HEK293 (cell line): ENCODE data around the gene BACH1.

Source experiments
- CTCF ChIA-PET: fragments of 350-600 bp; formaldehyde crosslinking; extraction: SDS; loops from one replicate; lab custom pipeline; 2021; ENCODE audit warnings: antibody characterized with exemption; lab: Yijun Ruan, JAX
- POLR2A ChIA-PET: fragments of 300-600 bp; formaldehyde crosslinking; extraction: SDS; loops from one replicate; lab custom pipeline; 2020; ENCODE audit warnings: antibody characterized with exemption, inconsistent platforms; lab: Yijun Ruan, JAX
- H3K27ac ChIP-seq: fragments of 200-500 bp; sonication (Bioruptor generic); 2 replicates; pipeline ENCODE4 v1.5.1; 2014; ENCODE audit warnings: low read depth, low read length, control low read depth, inconsistent platforms; ENCODE audit errors: extremely low read depth
- H3K36me3 ChIP-seq, 2 experiments: fragments of 200-500 bp in 1 of 2; sonication (Bioruptor generic) in 1 of 2; 1 replicate in 1 of 2; 2 replicates in 1 of 2; pipeline ENCODE4 v1.5.1; 2014 to 2017; ENCODE audit warnings: inconsistent platforms in 2 of 2, low read length in 2 of 2; ENCODE audit not compliant: control insufficient read depth in 2 of 2, insufficient read depth in 1 of 2
- H3K4me1 ChIP-seq: fragments of 200-500 bp; sonication (Bioruptor generic); 2 replicates; pipeline ENCODE4 v1.5.1; 2014; ENCODE audit warnings: mild to moderate bottlenecking, low read length, inconsistent platforms; ENCODE audit not compliant: control insufficient read depth, insufficient read depth
- H3K4me3 ChIP-seq: 2 replicates; pipeline ENCODE4 v1.5.1; 2011; ENCODE audit warnings: low read depth, mild to moderate bottlenecking, control low read depth, low read length, moderate library complexity
- H3K9me3 ChIP-seq: fragments of 200-500 bp; sonication (Bioruptor generic); 2 replicates; pipeline ENCODE4 v1.5.1; 2014; ENCODE audit warnings: low read depth, low read length, inconsistent platforms; ENCODE audit not compliant: control insufficient read depth, insufficient read depth
- BCL6B ChIP-seq: fragments of 450-650 bp; formaldehyde crosslinking; IDR thresholded peaks from 2 replicates; pipeline ENCODE4 v1.5.1; 2017; ENCODE audit warnings: missing biosample characterization, missing genetic modification characterization
- GLIS1 ChIP-seq: fragments of 450-650 bp; formaldehyde crosslinking; IDR thresholded peaks from 2 replicates; pipeline ENCODE4 v1.5.1; 2016; ENCODE audit warnings: missing biosample characterization, missing genetic modification characterization
- HOXC10 ChIP-seq: sonication (generic); formaldehyde crosslinking; IDR thresholded peaks from 2 replicates; pipeline ENCODE4 v1.8.1; 2023; ENCODE audit warnings: mild to moderate bottlenecking, missing genetic modification reagents
- MEIS1 ChIP-seq: sonication (generic); formaldehyde crosslinking; IDR thresholded peaks from 2 replicates; pipeline ENCODE4 v1.8.1; 2022; ENCODE audit warnings: missing genetic modification reagents, mild to moderate bottlenecking, borderline replicate concordance
- MZF1 ChIP-seq: fragments of 450-650 bp; formaldehyde crosslinking; IDR thresholded peaks from 2 replicates; pipeline ENCODE4 v1.5.1; 2017; ENCODE audit warnings: missing biosample characterization, missing genetic modification characterization, borderline replicate concordance
- PBX3 ChIP-seq: sonication (generic); formaldehyde crosslinking; IDR thresholded peaks from 2 replicates; pipeline ENCODE4 v1.8.1; 2022; ENCODE audit warnings: mild to moderate bottlenecking, moderate library complexity, missing genetic modification reagents
- PRDM6 ChIP-seq: fragments of 450-650 bp; formaldehyde crosslinking; IDR thresholded peaks from 2 replicates; pipeline ENCODE4 v1.5.1; 2017; ENCODE audit warnings: missing biosample characterization, missing genetic modification characterization
- SP3 ChIP-seq: fragments of 450-650 bp; formaldehyde crosslinking; IDR thresholded peaks from 2 replicates; pipeline ENCODE4 v1.5.1; 2016; ENCODE audit warnings: missing biosample characterization, missing genetic modification characterization
- ZBTB44 ChIP-seq: fragments of 450-650 bp; IDR thresholded peaks from 2 replicates; pipeline ENCODE4 v1.5.1; 2018; ENCODE audit warnings: missing biosample characterization, mild to moderate bottlenecking, missing genetic modification characterization
- ZNF169 ChIP-seq: fragments of 450-650 bp; formaldehyde crosslinking; IDR thresholded peaks from 2 replicates; pipeline ENCODE4 v1.5.1; 2016; ENCODE audit warnings: missing biosample characterization, missing genetic modification characterization
- ZNF184 ChIP-seq: fragments of 450-650 bp; IDR thresholded peaks from 2 replicates; pipeline ENCODE4 v1.5.1; 2018; ENCODE audit warnings: missing biosample characterization, mild to moderate bottlenecking, missing genetic modification characterization
- ZNF2 ChIP-seq: fragments of 450-650 bp; formaldehyde crosslinking; IDR thresholded peaks from 2 replicates; pipeline ENCODE4 v1.5.1; 2016; ENCODE audit warnings: missing biosample characterization, missing genetic modification characterization
- ZNF362 ChIP-seq: fragments of 450-650 bp; formaldehyde crosslinking; IDR thresholded peaks from 2 replicates; pipeline ENCODE4 v1.5.1; 2016; ENCODE audit warnings: missing biosample characterization, missing genetic modification characterization
- ZNF37A ChIP-seq: fragments of 450-650 bp; IDR thresholded peaks from 2 replicates; pipeline ENCODE4 v1.5.1; 2018; ENCODE audit warnings: missing biosample characterization, missing genetic modification characterization
- ZNF423 ChIP-seq: fragments of 450-650 bp; formaldehyde crosslinking; IDR thresholded peaks from 2 replicates; pipeline ENCODE4 v1.5.1; 2016; ENCODE audit warnings: missing biosample characterization, missing genetic modification characterization
- ZNF473 ChIP-seq: fragments of 450-650 bp; formaldehyde crosslinking; IDR thresholded peaks from 2 replicates; pipeline ENCODE4 v1.5.1; 2017; ENCODE audit warnings: missing biosample characterization, missing genetic modification characterization
- ZNF514 ChIP-seq: fragments of 450-650 bp; formaldehyde crosslinking; IDR thresholded peaks from 2 replicates; pipeline ENCODE4 v1.5.1; 2016; ENCODE audit warnings: missing biosample characterization, missing genetic modification characterization
- ZNF521 ChIP-seq: fragments of 450-650 bp; formaldehyde crosslinking; IDR thresholded peaks from 2 replicates; pipeline ENCODE4 v1.5.1; 2017; ENCODE audit warnings: missing biosample characterization, mild to moderate bottlenecking, missing genetic modification characterization
- ZNF558 ChIP-seq: fragments of 450-650 bp; formaldehyde crosslinking; IDR thresholded peaks from 2 replicates; pipeline ENCODE4 v1.5.1; 2016; ENCODE audit warnings: missing biosample characterization, missing genetic modification characterization
- ZNF639 ChIP-seq: fragments of 450-650 bp; formaldehyde crosslinking; IDR thresholded peaks from 2 replicates; pipeline ENCODE4 v1.5.1; 2016; ENCODE audit warnings: missing biosample characterization, missing genetic modification characterization
- ZNF670 ChIP-seq: fragments of 450-650 bp; formaldehyde crosslinking; IDR thresholded peaks from 2 replicates; pipeline ENCODE4 v1.5.1; 2016; ENCODE audit warnings: missing biosample characterization, missing genetic modification characterization, low read depth
- ZNF701 ChIP-seq: fragments of 450-650 bp; formaldehyde crosslinking; IDR thresholded peaks from 2 replicates; pipeline ENCODE4 v1.5.1; 2016; ENCODE audit warnings: missing biosample characterization, missing genetic modification characterization
- ZNF704 ChIP-seq: fragments of 450-650 bp; formaldehyde crosslinking; IDR thresholded peaks from 2 replicates; pipeline ENCODE4 v1.5.1; 2016; ENCODE audit warnings: missing biosample characterization, missing genetic modification characterization
- ZNF777 ChIP-seq: fragments of 450-650 bp; formaldehyde crosslinking; IDR thresholded peaks from 2 replicates; pipeline ENCODE4 v1.5.1; 2017; ENCODE audit warnings: missing biosample characterization, missing genetic modification characterization, borderline replicate concordance
- ZNF792 ChIP-seq: fragments of 450-650 bp; formaldehyde crosslinking; IDR thresholded peaks from 2 replicates; pipeline ENCODE4 v1.5.1; 2016; ENCODE audit warnings: missing biosample characterization, missing genetic modification characterization
- ZSCAN23 ChIP-seq: fragments of 450-650 bp; formaldehyde crosslinking; IDR thresholded peaks from 2 replicates; pipeline ENCODE4 v1.5.1; 2016; ENCODE audit warnings: missing biosample characterization, missing genetic modification characterization
- ZXDB ChIP-seq: fragments of 450-650 bp; formaldehyde crosslinking; IDR thresholded peaks from 2 replicates; pipeline ENCODE4 v1.5.1; 2016; ENCODE audit warnings: missing biosample characterization, missing genetic modification characterization

Gene BACH1

GRCh38 chr21:29277442-29277841 is 21.3 kb upstream of the BACH1 start:
- POLR2A ChIA-PET, result no interaction called here
- Histone ChIP-seq H3K4me1 (no peaks in the 10 kb centered on the region), H3K4me3 (no peak overlapping the region), H3K9me3 (no peaks in the 10 kb centered on the region), H3K36me3 (no peaks in the 10 kb centered on the region), H3K27ac (no peak overlapping the region)
- CTCF ChIA-PET, result no interaction called here
- TF ChIP-seq ZNF777 (no peak), ZXDB (no peak), ZNF670 (tag by site-specific recombination) (no peak), ZNF2 (tag by site-specific recombination) (no peak), ZNF558 (no peak), GLIS1 (tag by site-specific recombination) (no peak), PRDM6 (tag by site-specific recombination) (0 out of 2 replicates have a peak, but pooled peaks have one; percentile 19), ZBTB44 (0 out of 2 replicates have a peak, but pooled peaks have one; percentile 17), ZNF362 (no peak), ZNF184 (tag by site-specific recombination) (peak; percentile 83; the same call in 1 of the 2 replicates), ZNF701 (tag by site-specific recombination) (no peak), ZNF37A (tag by site-specific recombination) (peak; percentile 55; the same call in 1 of the 2 replicates), ZNF521 (tag by site-specific recombination) (no peak), BCL6B (0 out of 2 replicates have a peak, but pooled peaks have one; percentile 31), ZNF639 (tag by site-specific recombination) (no peak), ZNF792 (tag by site-specific recombination) (no peak), ZNF473 (tag by site-specific recombination) (no peak), PBX3 (CRISPR knock-in tag) (no peak), ZNF704 (no peak), ZSCAN23 (tag by site-specific recombination) (no peak), ZNF423 (tag by site-specific recombination) (no peak), HOXC10 (CRISPR knock-in tag) (no peak), SP3 (tag by site-specific recombination) (no peak), ZNF514 (tag by site-specific recombination) (no peak), MZF1 (tag by site-specific recombination) (no peak), ZNF169 (no peak), MEIS1 (CRISPR knock-in tag) (no peak)
